CD4-positive, CD25-positive, alpha-beta regulatory T cell (primary cell): Measurements from ENCODE around the gene GOLPH3. TPM values are rescaled to one million over a fixed set of nuclear protein-coding genes. Genes with fewer than 3 reads are reported as not detected.
"Not testable (repeated sequence)": the region's sequence is repeated elsewhere in the genome, so short reads cannot be mapped to it uniquely, and the experiment has no call there.

ENCODE experiments used
- ATAC-seq, 2 donors: fragments of 150-1000 bp; cut with Tn5 transposase; one replicate each; pipeline ENCODE4 v1.10.0; 2021; ENCODE audit warnings: low read depth in 2 of 2, moderate number of reproducible peaks in 2 of 2, moderate library complexity in 1 of 2
- DNase-seq, 3 donors: peaks; one replicate each; pipeline versions ENCODE4 v3.0.0 to v3.0.0-alpha.2; 2012 to 2022; ENCODE audit warnings: mixed read lengths in 1 of 3
- H3K27ac ChIP-seq: one replicate; pipeline ENCODE4 v1.7.0; 2013; ENCODE audit warnings: mild to moderate bottlenecking, low read length; ENCODE audit not compliant: insufficient read depth, poor library complexity, severe bottlenecking
- H3K27me3 ChIP-seq: one replicate; pipeline ENCODE4 v1.7.0; 2013; ENCODE audit warnings: low read length; ENCODE audit not compliant: control insufficient read depth, insufficient read depth
- H3K36me3 ChIP-seq: one replicate; pipeline ENCODE4 v1.7.0; 2013; ENCODE audit warnings: mild to moderate bottlenecking, low read length, moderate library complexity; ENCODE audit not compliant: control insufficient read depth, insufficient read depth
- H3K4me1 ChIP-seq: 2 replicates; pipeline ENCODE4 v1.7.0; 2013; ENCODE audit warnings: mild to moderate bottlenecking, low read length; ENCODE audit not compliant: insufficient read depth, control insufficient read depth, poor library complexity, severe bottlenecking
- H3K4me3 ChIP-seq: one replicate; pipeline ENCODE4 v1.7.0; 2013; ENCODE audit warnings: low read depth, mild to moderate bottlenecking, low read length, moderate library complexity
- H3K9me3 ChIP-seq, 2 experiments: 1 replicate in 1 of 2; 2 replicates in 1 of 2; pipeline ENCODE4 v1.7.0; 2013; ENCODE audit warnings: low read length in 2 of 2, mild to moderate bottlenecking in 1 of 2, moderate library complexity in 1 of 2; ENCODE audit not compliant: control insufficient read depth in 2 of 2
- H3K27ac Mint-ChIP-seq, 3 donors: one replicate each; pipeline ENCODE4 v1.8.0; 2020 to 2022; ENCODE audit warnings: mild to moderate bottlenecking in 3 of 3, mixed read lengths in 3 of 3, moderate library complexity in 2 of 3
- H3K27me3 Mint-ChIP-seq: one replicate; pipeline ENCODE4 v1.8.0; 2022; ENCODE audit warnings: mild to moderate bottlenecking, mixed read lengths
- H3K36me3 Mint-ChIP-seq: one replicate; pipeline ENCODE4 v1.8.0; 2020; ENCODE audit warnings: mixed read lengths
- H3K4me1 Mint-ChIP-seq, 4 donors: one replicate each; pipeline ENCODE4 v1.8.0; 2020 to 2022; ENCODE audit warnings: mixed read lengths in 4 of 4, mild to moderate bottlenecking in 1 of 4
- H3K4me3 Mint-ChIP-seq, 4 donors: one replicate each; pipeline ENCODE4 v1.8.0; 2020 to 2022; ENCODE audit warnings: mild to moderate bottlenecking in 4 of 4, mixed read lengths in 4 of 4, moderate library complexity in 3 of 4
- H3K9me3 Mint-ChIP-seq, 7 donors: one replicate each; pipeline ENCODE4 v1.8.0; 2020 to 2022; ENCODE audit warnings: mixed read lengths in 7 of 7, mild to moderate bottlenecking in 3 of 7, moderate library complexity in 2 of 7
- polyA plus RNA-seq, 4 donors: library from polyadenylated mRNA; unstranded; fragments of 300-500 nt; fragmentation: Illumina TruSeq; gene quantifications; one replicate each; pipeline ENCODE4 v1.2.3, GENCODE V29; 2021
- total RNA-seq: library from RNA; stranded (reverse); gene quantifications from one replicate; pipeline ENCODE4 v1.2.3, GENCODE V29; 2022

GOLPH3 gene
- total and polyA plus RNA-seq, 5 donors from 2014 or later: 66.8 to 130 (median 112) TPM

DNA sequence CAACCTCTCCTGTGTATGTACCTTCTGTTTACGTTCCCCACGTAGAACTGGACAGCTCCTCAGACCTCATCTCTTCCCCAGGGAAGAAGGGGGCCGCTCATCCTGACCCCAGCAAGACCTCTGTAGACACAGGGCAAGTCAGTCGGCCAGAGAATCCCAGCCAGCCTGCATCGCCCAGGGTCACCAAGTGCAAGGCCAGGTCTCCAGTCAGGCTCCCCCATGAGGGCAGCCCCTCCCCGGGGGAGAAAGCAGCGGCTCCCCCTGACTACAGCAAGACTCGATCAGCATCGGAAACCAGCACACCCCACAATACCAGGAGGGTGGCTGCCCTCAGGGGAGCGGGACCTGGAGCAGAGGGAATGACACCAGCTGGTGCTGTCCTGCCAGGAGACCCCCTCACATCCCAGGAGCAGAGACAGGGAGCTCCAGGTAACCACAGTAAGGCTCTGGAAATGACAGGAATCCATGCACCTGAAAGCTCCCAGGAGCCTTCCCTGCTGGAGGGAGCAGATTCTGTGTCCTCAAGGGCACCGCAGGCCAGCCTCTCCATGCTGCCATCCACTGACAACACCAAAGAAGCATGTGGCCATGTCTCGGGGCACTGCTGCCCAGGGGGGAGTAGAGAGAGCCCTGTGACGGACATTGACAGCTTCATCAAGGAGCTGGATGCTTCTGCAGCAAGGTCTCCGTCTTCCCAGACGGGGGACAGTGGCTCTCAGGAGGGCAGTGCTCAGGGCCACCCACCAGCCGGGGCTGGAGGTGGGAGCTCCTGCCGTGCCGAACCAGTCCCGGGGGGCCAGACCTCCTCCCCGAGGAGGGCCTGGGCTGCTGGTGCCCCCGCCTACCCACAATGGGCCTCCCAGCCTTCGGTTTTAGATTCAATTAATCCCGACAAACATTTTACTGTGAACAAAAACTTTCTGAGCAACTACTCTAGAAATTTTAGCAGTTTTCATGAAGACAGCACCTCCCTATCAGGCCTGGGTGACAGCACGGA lies 86.7 kb downstream of the GOLPH3 start:
- Histone ChIP-seq H3K36me3 (no peaks in the 10 kb centered on the region), H3K4me3 (no peak overlapping the region), H3K9me3 (no peaks in the 10 kb centered on the region), H3K4me1 (no peaks in the 10 kb centered on the region), H3K27ac (no peak overlapping the region), H3K27me3 (no peaks in the 10 kb centered on the region)
- no peaks in the 10 kb centered on the region for H3K27me3 Mint-ChIP-seq
- no peak overlapping the region for H3K4me3 Mint-ChIP-seq
- ATAC-seq (no peak), DNase-seq (no peak)
- no peaks in the 10 kb centered on the region for H3K4me1 Mint-ChIP-seq
- no peak overlapping the region for H3K27ac Mint-ChIP-seq
- peaks cover 0 to 2% (median 0%) of the 10 kb centered on the region in 7 donors for H3K9me3 Mint-ChIP-seq
- H3K36me3 Mint-ChIP-seq: no peaks in the 10 kb centered on the region

DNA sequence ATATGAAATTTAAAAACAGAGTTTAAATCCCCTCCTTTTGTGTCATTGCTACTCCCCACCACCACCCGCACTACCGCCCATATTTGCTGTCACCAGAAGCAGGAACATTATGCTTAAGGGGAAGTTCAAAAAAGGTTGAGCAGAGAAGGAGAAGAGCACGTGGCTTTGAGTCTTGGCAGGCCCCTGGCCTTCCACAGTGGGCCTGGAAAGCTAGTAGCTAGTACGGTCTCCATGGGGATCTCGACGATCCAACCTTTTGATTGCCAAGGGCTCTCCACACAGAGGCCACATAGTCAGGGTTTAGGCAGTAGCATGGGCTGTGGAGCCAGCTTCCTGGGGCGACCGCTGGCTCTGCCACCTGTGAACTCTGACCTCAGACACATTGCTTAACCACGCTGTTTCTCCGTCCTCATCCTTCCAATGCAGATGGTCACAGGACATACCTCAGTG lies 90.1 kb downstream of the GOLPH3 start:
- Histone ChIP-seq H3K4me1 (no peaks in the 10 kb centered on the region), H3K27me3 (no peaks in the 10 kb centered on the region), H3K36me3 (no peaks in the 10 kb centered on the region), H3K27ac (no peak overlapping the region), H3K4me3 (no peak overlapping the region), H3K9me3 (no peaks in the 10 kb centered on the region)
- H3K27me3 Mint-ChIP-seq: no peaks in the 10 kb centered on the region
- no peaks in the 10 kb centered on the region for H3K4me1 Mint-ChIP-seq
- no peaks in the 10 kb centered on the region for H3K36me3 Mint-ChIP-seq
- no peak overlapping the region for H3K4me3 Mint-ChIP-seq
- H3K27ac Mint-ChIP-seq: no peak overlapping the region
- H3K9me3 Mint-ChIP-seq: peaks cover 0 to 2% (median 0%) of the 10 kb centered on the region in 7 donors
- ATAC-seq: no peak
- DNase-seq: no peak

DNA sequence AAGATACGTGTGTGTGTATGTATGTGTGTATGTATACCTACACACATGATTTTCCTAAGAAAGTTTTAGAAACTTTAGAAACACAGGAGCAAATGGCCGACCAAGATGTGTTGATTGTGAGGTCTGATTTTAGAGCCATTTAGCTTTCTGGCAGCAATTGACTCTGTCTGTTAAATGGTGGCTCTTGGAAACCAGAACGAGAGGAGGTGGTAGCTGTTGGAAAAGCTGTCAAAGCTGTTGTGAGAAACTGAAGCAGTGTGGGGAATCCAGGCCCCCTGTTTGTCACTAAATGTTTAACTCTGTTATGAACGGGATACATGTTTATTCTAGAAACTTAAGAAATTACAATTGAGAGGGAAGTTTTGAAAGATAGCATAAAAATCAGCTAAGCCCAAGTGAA lies 91.4 kb downstream of the GOLPH3 start:
- no peak overlapping the region for H3K4me3 ChIP-seq
- H3K4me3 Mint-ChIP-seq: no peak overlapping the region
- H3K27me3 Mint-ChIP-seq: no peaks in the 10 kb centered on the region
- H3K9me3 ChIP-seq: no peaks in the 10 kb centered on the region
- H3K27ac ChIP-seq: no peak overlapping the region
- peaks cover 0 to 2% (median 0%) of the 10 kb centered on the region in 7 donors for H3K9me3 Mint-ChIP-seq
- no peak overlapping the region for H3K27ac Mint-ChIP-seq
- no peak for ATAC-seq
- H3K27me3 ChIP-seq: no peaks in the 10 kb centered on the region
- H3K36me3 ChIP-seq: no peaks in the 10 kb centered on the region
- no peaks in the 10 kb centered on the region for H3K36me3 Mint-ChIP-seq
- no peaks in the 10 kb centered on the region for H3K4me1 Mint-ChIP-seq
- no peak for DNase-seq
- no peaks in the 10 kb centered on the region for H3K4me1 ChIP-seq

DNA sequence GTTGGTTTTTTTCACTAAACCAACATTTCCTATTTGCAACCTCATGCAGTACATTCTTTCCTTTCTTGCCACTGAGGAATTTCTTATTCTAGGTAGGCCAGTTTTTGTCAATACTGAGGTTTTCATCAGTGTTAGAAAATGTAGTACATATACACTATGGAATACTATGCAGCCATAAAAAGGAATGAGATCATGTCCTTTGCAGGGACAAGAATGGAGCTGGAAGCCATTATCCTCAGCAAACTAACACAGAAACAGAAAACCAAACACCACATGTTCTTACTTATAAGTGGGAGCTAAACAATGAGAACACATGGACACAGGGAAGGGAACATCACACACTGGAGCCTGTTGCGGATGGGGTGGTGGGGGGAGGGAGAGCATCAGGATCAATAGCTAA lies 93.6 kb downstream of the GOLPH3 start:
- H3K36me3 Mint-ChIP-seq: not testable (repeated sequence)

DNA sequence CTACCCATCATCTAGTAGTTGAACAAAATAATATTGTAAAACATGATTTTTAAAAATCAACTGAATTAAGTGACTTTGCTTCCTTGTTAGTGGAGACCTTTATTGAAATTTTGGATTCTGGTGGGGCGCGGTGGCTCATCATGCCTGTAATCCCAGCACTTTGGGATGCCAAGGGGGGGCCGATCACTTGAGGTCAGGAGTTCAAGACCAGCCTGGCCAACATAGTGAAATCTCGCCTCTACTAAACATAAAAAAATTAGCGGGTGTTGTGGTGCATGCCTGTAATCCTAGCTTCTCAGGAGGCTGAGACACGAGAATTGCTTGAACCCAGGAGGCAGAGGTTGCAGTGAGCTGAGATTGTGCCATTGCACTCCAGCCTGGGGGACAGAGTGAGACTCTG lies 95.3 kb downstream of the GOLPH3 start:
- not testable (repeated sequence) for H3K9me3 Mint-ChIP-seq, ATAC-seq, H3K36me3 ChIP-seq, H3K4me1 ChIP-seq, H3K4me1 Mint-ChIP-seq, H3K27me3 Mint-ChIP-seq, H3K27me3 ChIP-seq, H3K27ac Mint-ChIP-seq, DNase-seq, H3K36me3 Mint-ChIP-seq, H3K9me3 ChIP-seq, H3K27ac ChIP-seq, H3K4me3 Mint-ChIP-seq, H3K4me3 ChIP-seq

More for the DNA sequence above, 93.6 kb downstream of the GOLPH3 start:
- not testable (repeated sequence) for ATAC-seq, H3K27me3 Mint-ChIP-seq, H3K9me3 ChIP-seq, H3K27ac Mint-ChIP-seq, H3K27me3 ChIP-seq, H3K4me1 ChIP-seq, H3K4me3 Mint-ChIP-seq, H3K36me3 ChIP-seq, DNase-seq, H3K27ac ChIP-seq, H3K9me3 Mint-ChIP-seq, H3K4me3 ChIP-seq, H3K4me1 Mint-ChIP-seq

DNA sequence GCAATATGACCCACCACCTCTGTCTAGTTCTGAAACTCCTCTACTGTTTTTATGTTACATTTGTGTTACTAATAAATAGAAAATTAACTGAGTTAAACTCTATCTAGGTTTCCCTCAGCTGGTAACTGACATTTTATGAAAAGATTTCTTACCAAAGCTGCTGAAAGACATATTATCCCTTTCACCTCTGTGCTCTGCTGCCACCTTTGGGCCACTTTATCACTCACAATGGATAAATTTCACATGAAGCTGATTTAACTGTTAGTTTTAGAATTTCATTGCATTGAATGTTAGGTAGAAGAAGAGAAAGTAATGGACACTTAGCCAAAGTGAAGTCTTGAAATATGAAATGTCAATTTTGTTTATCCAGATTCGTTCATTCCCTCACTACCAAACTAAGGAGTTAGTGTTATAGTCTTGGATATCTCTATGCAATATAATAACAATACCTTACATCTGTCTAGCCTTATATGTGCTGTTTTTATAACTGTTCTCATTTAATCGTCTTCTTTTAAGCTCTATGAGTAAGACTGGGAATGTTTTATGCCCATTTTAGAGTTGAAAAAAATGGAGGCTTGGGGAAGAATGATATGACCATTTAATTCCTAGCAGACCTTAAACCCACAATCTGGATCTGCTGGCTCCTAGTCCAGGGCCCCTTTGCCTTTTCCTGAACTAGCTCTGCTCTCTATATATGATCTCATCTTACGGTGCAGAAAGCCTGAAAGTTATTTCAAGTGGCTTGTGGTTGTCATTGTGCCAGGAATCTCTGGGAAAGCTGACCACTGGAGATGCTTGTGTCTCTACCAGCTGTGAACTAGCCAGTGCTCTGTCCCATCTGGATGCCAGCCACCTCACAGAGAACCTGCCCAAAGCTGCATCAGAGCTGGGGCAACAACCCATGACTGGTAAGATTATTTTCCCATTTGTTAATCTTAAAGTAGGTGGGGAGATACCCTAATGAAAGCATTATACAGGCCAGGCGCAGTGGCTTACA lies 97.1 kb downstream of the GOLPH3 start:
- no peak overlapping the region for H3K4me3 Mint-ChIP-seq
- Histone ChIP-seq H3K9me3 (no peaks in the 10 kb centered on the region), H3K4me1 (no peaks in the 10 kb centered on the region), H3K4me3 (no peak overlapping the region), H3K27me3 (no peaks in the 10 kb centered on the region), H3K36me3 (no peaks in the 10 kb centered on the region), H3K27ac (no peak overlapping the region)
- DNase-seq (peak in 2 of 3 donors; percentile 10 to 48), ATAC-seq (no peak)
- H3K36me3 Mint-ChIP-seq: no peaks in the 10 kb centered on the region
- peaks cover 6% of the 10 kb centered on the region for H3K27me3 Mint-ChIP-seq
- no peaks in the 10 kb centered on the region for H3K4me1 Mint-ChIP-seq
- H3K27ac Mint-ChIP-seq: no peak overlapping the region
- no peaks in the 10 kb centered on the region for H3K9me3 Mint-ChIP-seq
